HFFc6 (cell line): ENCODE results near the gene ART4. TPM values are rescaled to one million over a fixed set of nuclear protein-coding genes. Genes with fewer than 3 reads are reported as not detected.

Experiments used
- DNase-seq: peaks from one replicate; pipeline ENCODE4 v3.0.0-alpha.2; 2018
- H3K27ac Mint-ChIP-seq: 2 replicates; pipeline ENCODE4 v1.8.0; 2020; ENCODE audit warnings: mild to moderate bottlenecking, mixed read lengths
- H3K27me3 Mint-ChIP-seq: 2 replicates; pipeline ENCODE4 v1.8.0; 2021; ENCODE audit warnings: mild to moderate bottlenecking, moderate library complexity, mixed read lengths; ENCODE audit not compliant: insufficient read depth
- H3K36me3 Mint-ChIP-seq: 2 replicates; pipeline ENCODE4 v1.8.0; 2021; ENCODE audit warnings: low read depth, mixed read lengths
- H3K4me1 Mint-ChIP-seq: 2 replicates; pipeline ENCODE4 v1.8.0; 2020; ENCODE audit warnings: low read depth, mixed read lengths
- H3K4me3 Mint-ChIP-seq: 2 replicates; pipeline ENCODE4 v1.8.0; 2020; ENCODE audit warnings: mild to moderate bottlenecking, moderate library complexity, mixed read lengths
- H3K9me3 Mint-ChIP-seq: 2 replicates; pipeline ENCODE4 v1.8.0; 2020; ENCODE audit warnings: mild to moderate bottlenecking, mixed read lengths
- total RNA-seq, 6 experiments: library from RNA; stranded (reverse); fragmentation: NEBNext Ultra II Directional; extraction: Animal tissue kit (Norgen Biotek cat#: 25700); gene quantifications; 2 replicates in 1 of 6; 3 replicates in 5 of 6; pipeline ENCODE4 v1.2.3, GENCODE V29; 2021
- TF ChIP-seq, protein P1 (sequence below): fragments of 200-600 bp; sonication (generic); IDR thresholded peaks from 2 replicates; pipeline ENCODE4 v1.5.0; 2021; ENCODE audit warnings: antibody characterized with exemption, mild to moderate bottlenecking

Gene ART4
- total RNA-seq, 6 experiments from 2014 or later: not detected

- TF ChIP-seq, protein P1, sequence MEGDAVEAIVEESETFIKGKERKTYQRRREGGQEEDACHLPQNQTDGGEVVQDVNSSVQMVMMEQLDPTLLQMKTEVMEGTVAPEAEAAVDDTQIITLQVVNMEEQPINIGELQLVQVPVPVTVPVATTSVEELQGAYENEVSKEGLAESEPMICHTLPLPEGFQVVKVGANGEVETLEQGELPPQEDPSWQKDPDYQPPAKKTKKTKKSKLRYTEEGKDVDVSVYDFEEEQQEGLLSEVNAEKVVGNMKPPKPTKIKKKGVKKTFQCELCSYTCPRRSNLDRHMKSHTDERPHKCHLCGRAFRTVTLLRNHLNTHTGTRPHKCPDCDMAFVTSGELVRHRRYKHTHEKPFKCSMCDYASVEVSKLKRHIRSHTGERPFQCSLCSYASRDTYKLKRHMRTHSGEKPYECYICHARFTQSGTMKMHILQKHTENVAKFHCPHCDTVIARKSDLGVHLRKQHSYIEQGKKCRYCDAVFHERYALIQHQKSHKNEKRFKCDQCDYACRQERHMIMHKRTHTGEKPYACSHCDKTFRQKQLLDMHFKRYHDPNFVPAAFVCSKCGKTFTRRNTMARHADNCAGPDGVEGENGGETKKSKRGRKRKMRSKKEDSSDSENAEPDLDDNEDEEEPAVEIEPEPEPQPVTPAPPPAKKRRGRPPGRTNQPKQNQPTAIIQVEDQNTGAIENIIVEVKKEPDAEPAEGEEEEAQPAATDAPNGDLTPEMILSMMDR: no peak
- Mint-ChIP-seq H3K36me3 (no peaks in the 10 kb centered on the region), H3K27ac (no peak overlapping the region), H3K9me3 (no peaks in the 10 kb centered on the region), H3K4me3 (no peak overlapping the region), H3K4me1 (no peaks in the 10 kb centered on the region), H3K27me3 (peaks cover 4% of the 10 kb centered on the region)
- peak; percentile 1 for DNase-seq
Observed at GRCh38 chr12:14868916-14869506, 25.7 kb upstream of the ART4 start.

GRCh38 chr12:14860490-14860889, 17.2 kb upstream of the ART4 start:
- H3K9me3 Mint-ChIP-seq: peaks cover 16% of the 10 kb centered on the region; the same call in 1 of the 2 replicates

DNA sequence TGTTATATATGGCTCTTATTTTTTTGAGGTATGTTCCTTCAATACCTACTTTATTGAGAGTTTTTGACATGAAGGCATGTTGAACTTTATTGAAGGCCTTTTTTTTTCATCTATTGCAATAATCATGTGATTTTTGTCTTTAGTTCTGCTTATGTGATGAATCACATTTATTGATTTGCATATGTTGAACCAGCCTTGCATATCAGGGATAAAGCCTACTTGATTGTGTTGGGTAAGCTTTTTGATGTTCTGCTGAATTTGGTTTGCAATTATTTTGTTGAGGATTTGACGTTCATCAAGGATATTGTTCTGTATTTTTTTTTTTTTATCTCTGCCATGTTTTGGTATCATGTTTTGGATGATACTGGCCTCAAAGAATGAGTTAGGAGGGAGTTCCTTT, 15.2 kb upstream of the ART4 start:
- TF ChIP-seq, protein P1: no peak
- no peak overlapping the region for H3K4me3 Mint-ChIP-seq
- H3K4me1 Mint-ChIP-seq: peaks cover 10% of the 10 kb centered on the region
- peaks cover 2% of the 10 kb centered on the region; the same call in 1 of the 2 replicates for H3K27me3 Mint-ChIP-seq
- no peaks in the 10 kb centered on the region for H3K36me3 Mint-ChIP-seq
- H3K27ac Mint-ChIP-seq: no peak overlapping the region
- no peak for DNase-seq
- H3K9me3 Mint-ChIP-seq: peaks cover 16% of the 10 kb centered on the region; the same call in 1 of the 2 replicates

More at GRCh38 chr12:14860490-14860889, 17.2 kb upstream of the ART4 start:
- H3K4me1 Mint-ChIP-seq: no peaks in the 10 kb centered on the region
- H3K4me3 Mint-ChIP-seq: no peak overlapping the region
- no peak overlapping the region for H3K27ac Mint-ChIP-seq
- peaks cover 6% of the 10 kb centered on the region for H3K27me3 Mint-ChIP-seq
- no peaks in the 10 kb centered on the region for H3K36me3 Mint-ChIP-seq
- TF ChIP-seq, protein P1: no peak
- no peak for DNase-seq

DNA sequence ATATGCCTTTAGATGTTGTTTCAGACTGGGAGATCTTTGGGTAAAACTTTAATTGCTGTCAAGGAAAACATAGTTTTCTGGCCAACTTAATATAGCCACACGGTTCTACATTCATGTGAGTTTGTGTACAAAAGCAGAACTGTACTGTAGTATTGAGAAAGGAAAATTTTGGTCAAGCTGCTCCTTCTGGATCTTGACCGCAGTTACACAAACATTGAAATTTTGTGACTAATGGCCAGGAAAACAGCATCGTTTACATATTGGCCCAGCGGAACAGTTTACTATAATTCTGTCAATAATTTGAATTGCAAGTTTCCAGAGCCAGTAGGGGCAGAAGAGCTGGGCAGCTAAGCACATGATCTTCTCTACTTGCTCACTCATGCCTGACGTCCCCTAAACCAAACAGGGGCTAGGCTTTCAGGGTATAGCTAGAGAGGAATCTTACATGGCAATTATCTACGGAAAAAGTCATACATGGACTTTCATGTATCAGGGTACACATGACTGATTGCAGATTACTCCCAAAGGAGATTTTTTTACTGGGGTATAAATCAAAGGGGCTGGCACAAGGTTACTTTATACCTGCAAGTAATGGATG, 11.4 kb upstream of the ART4 start:
- no peak overlapping the region for H3K4me3 Mint-ChIP-seq
- no peak overlapping the region for H3K27ac Mint-ChIP-seq
- H3K9me3 Mint-ChIP-seq: peaks cover 6% of the 10 kb centered on the region; the same call in 1 of the 2 replicates
- H3K27me3 Mint-ChIP-seq: peaks cover 11% of the 10 kb centered on the region
- peaks cover 12% of the 10 kb centered on the region for H3K4me1 Mint-ChIP-seq
- TF ChIP-seq, protein P1: no peak
- DNase-seq: peak; percentile 27
- H3K36me3 Mint-ChIP-seq: no peaks in the 10 kb centered on the region

DNA sequence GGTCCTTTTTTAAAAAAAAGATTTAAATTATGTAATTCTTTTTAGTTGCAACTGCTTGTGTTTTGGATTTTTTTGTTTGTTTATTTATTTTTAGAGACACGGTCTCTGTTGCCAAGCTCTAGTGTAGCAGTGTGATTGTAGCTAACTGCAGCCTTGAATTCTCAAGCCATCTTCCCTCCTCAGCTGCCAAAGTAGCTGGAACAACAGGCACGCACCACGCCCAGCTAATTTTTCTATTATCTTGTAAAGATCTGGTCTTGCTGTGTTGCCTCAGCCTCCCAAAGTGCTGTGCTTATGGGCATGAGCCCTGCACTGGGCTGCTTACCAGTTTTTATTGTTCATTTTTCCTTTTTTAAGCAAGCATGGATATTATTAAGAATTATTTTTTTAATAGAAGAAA, 10.6 kb upstream of the ART4 start:
- H3K27ac Mint-ChIP-seq: no peak overlapping the region
- no peaks in the 10 kb centered on the region for H3K36me3 Mint-ChIP-seq
- peaks cover 4% of the 10 kb centered on the region; the same call in 1 of the 2 replicates for H3K9me3 Mint-ChIP-seq
- H3K4me1 Mint-ChIP-seq: peaks cover 18% of the 10 kb centered on the region
- H3K4me3 Mint-ChIP-seq: no peak overlapping the region
- peaks cover 11% of the 10 kb centered on the region for H3K27me3 Mint-ChIP-seq
- TF ChIP-seq, protein P1: no peak
- no peak for DNase-seq
